GM10266 (cell line): ENCODE measurements around the gene KCTD6.
A peak's percentile ranks its signal among the peaks of the same experiment; 100 is the strongest.

ENCODE experiments used
- DNase-seq: peaks from one replicate; pipeline ENCODE4 v3.0.0; 2012; ENCODE audit errors: extremely low spot score
- CTCF ChIP-seq: IDR thresholded peaks from 2 replicates; pipeline ENCODE4 v1.5.1; 2012; ENCODE audit warnings: mild to moderate bottlenecking, low read depth; ENCODE audit not compliant: control insufficient read depth, insufficient read depth; ENCODE audit errors: missing control alignments

The KCTD6 gene

GRCh38 chr3:58487140-58487886 is 4.6 kb upstream of the KCTD6 start:
- DNase-seq, result no peak
- no peak for TF ChIP-seq CTCF

- no peak for TF ChIP-seq CTCF
- DNase-seq, result no peak
Measured at GRCh38 chr3:58488967-58489366, 2.9 kb upstream of the KCTD6 start.

GRCh38 chr3:58490860-58491501 is 915 bp upstream of the KCTD6 start:
- no peak for DNase-seq
- TF ChIP-seq CTCF, result no peak

- peak; percentile 54 for DNase-seq
- no peak for TF ChIP-seq CTCF
Measured at GRCh38 chr3:58492494-58492905, 604 bp downstream of the KCTD6 start.

GRCh38 chr3:58494107-58494506 is 2.2 kb downstream of the KCTD6 start:
- no peak for TF ChIP-seq CTCF
- DNase-seq, result no peak

GRCh38 chr3:58495101-58495500 is 3.2 kb downstream of the KCTD6 start:
- no peak for TF ChIP-seq CTCF

GRCh38 chr3:58496206-58496857 is 4.4 kb downstream of the KCTD6 start:
- TF ChIP-seq CTCF, result no peak
- DNase-seq, result no peak

More at GRCh38 chr3:58495101-58495500, 3.2 kb downstream of the KCTD6 start:
- DNase-seq, result no peak
